ENCODE data around the gene CDK17.
A peak's percentile ranks its signal among the peaks of the same experiment; 100 is the strongest.

The CDK17 gene

DNA sequence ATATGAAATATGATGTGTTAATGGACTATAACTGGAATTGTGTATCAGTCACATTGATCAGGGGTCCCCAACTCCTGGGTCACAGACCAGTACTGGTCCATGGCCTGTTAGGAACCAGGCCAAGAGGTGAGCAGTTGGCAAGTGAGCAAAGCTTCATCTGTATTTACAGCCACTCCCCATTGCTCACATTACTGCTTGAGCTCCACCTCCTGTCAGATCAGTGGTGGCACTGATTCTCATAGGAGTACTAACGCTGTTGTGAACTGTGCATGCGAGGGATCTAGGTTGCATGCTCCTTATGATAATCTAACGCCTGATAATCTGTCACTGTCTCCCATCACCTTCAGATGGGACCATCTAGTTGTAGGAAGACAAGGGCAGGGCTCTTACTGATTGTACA, 72.3 kb downstream of the CDK17 start:
- Histone ChIP-seq H3K4me3 (ENCODE audit: insufficient read depth, low read length, poor library complexity, severe bottlenecking) (no peak overlapping the region), H3K27me3 (ENCODE audit: low read length) (no peaks in the 10 kb centered on the region), H3K9me3 (ENCODE audit: insufficient read depth, low read length) (no peaks in the 10 kb centered on the region), H3F3A (ENCODE audit: insufficient read depth) (peaks cover 47% of the 10 kb centered on the region), H3K36me3 (ENCODE audit: low read length) (peaks cover 23% of the 10 kb centered on the region), H3K4me2 (ENCODE audit: low read depth, low read length, poor library complexity, severe bottlenecking) (peak overlapping the region; percentile 54), H2AFZ (ENCODE audit: low read depth, low read length, severe bottlenecking) (no peak overlapping the region), H3K9ac (ENCODE audit: low read length) (no peak overlapping the region; the same call in 1 of the 2 replicates), H3K79me2 (ENCODE audit: insufficient read depth, low read length) (peaks cover 64% of the 10 kb centered on the region), H3K9me2 (replicated peaks; ENCODE audit: insufficient read depth, low read length) (no peaks in the 10 kb centered on the region), H3K27ac (ENCODE audit: low read depth, low read length) (peak overlapping the region; percentile 96), H4K20me1 (ENCODE audit: low read depth, low read length) (no peaks in the 10 kb centered on the region)
- TF ChIP-seq EZH2phosphoT487 (conservative IDR thresholded peaks at IDR 0.05; ENCODE audit: low read length), result no peak
- TF ChIP-seq, protein P1, sequence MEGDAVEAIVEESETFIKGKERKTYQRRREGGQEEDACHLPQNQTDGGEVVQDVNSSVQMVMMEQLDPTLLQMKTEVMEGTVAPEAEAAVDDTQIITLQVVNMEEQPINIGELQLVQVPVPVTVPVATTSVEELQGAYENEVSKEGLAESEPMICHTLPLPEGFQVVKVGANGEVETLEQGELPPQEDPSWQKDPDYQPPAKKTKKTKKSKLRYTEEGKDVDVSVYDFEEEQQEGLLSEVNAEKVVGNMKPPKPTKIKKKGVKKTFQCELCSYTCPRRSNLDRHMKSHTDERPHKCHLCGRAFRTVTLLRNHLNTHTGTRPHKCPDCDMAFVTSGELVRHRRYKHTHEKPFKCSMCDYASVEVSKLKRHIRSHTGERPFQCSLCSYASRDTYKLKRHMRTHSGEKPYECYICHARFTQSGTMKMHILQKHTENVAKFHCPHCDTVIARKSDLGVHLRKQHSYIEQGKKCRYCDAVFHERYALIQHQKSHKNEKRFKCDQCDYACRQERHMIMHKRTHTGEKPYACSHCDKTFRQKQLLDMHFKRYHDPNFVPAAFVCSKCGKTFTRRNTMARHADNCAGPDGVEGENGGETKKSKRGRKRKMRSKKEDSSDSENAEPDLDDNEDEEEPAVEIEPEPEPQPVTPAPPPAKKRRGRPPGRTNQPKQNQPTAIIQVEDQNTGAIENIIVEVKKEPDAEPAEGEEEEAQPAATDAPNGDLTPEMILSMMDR (IDR thresholded peaks at IDR 0.05; ENCODE audit: insufficient read depth, low read length, poor library complexity, severe bottlenecking), result no peak

- Histone ChIP-seq H3K27me3 (ENCODE audit: low read length) (no peaks in the 10 kb centered on the region), H3F3A (ENCODE audit: insufficient read depth) (peaks cover 46% of the 10 kb centered on the region), H3K4me3 (ENCODE audit: insufficient read depth, low read length, poor library complexity, severe bottlenecking) (peak overlapping the region; percentile 32), H3K9me2 (replicated peaks; ENCODE audit: insufficient read depth, low read length) (no peaks in the 10 kb centered on the region), H3K9ac (ENCODE audit: low read length) (peak overlapping the region; percentile 53), H4K20me1 (ENCODE audit: low read depth, low read length) (no peaks in the 10 kb centered on the region), H2AFZ (ENCODE audit: low read depth, low read length, severe bottlenecking) (no peak overlapping the region), H3K4me2 (ENCODE audit: low read depth, low read length, poor library complexity, severe bottlenecking) (peak overlapping the region; percentile 88), H3K36me3 (ENCODE audit: low read length) (peaks cover 24% of the 10 kb centered on the region), H3K27ac (ENCODE audit: low read depth, low read length) (peak overlapping the region; percentile 96), H3K9me3 (ENCODE audit: insufficient read depth, low read length) (no peaks in the 10 kb centered on the region), H3K79me2 (ENCODE audit: insufficient read depth, low read length) (peaks cover 64% of the 10 kb centered on the region)
- no peak for TF ChIP-seq EZH2phosphoT487 (conservative IDR thresholded peaks at IDR 0.05; ENCODE audit: low read length)
- TF ChIP-seq, protein P1 (IDR thresholded peaks at IDR 0.05; ENCODE audit: insufficient read depth, low read length, poor library complexity, severe bottlenecking), result no peak
These were observed 72.9 kb downstream of the CDK17 start for GRCh38 chr12:96327346-96327745.

DNA sequence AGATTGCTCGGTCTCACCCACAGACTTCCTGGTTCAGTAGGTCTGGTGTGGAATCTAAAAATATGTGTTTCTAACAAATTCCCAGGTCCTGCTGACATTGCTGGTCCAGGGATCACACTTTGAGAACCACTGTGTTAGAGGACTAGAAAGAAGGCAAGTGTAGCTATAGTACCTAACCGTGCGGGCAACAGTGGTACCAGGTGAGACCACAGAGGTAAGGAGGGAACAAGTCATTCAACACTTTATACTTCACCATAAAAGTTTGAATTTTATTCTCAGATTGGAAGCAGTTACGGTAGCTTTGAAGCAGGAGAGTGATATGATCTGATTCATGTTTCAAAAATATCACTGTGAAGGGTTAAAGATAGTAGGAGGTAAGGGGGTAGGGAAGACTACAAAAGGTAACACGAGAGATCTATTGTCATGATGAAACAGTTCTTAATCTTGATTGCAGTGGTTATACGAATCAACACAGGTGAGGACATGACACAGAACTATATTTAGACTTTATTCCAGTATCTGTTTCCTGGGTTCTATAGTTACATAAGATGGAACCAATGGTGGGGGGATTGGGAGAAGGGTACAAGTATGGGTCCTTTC, 73.5 kb downstream of the CDK17 start:
- H3K9ac ChIP-seq (ENCODE audit: low read length), result peak overlapping the region; percentile 53
- TF ChIP-seq, protein P1 (IDR thresholded peaks at IDR 0.05; ENCODE audit: insufficient read depth, low read length, poor library complexity, severe bottlenecking), result no peak
- no peak for TF ChIP-seq EZH2phosphoT487 (conservative IDR thresholded peaks at IDR 0.05; ENCODE audit: low read length)
- H3K9me3 ChIP-seq (ENCODE audit: insufficient read depth, low read length), result no peaks in the 10 kb centered on the region
- H3K36me3 ChIP-seq (ENCODE audit: low read length), result peaks cover 28% of the 10 kb centered on the region
- H3K27ac ChIP-seq (ENCODE audit: low read depth, low read length), result peak overlapping the region; percentile 96
- peaks cover 66% of the 10 kb centered on the region for H3K79me2 ChIP-seq (ENCODE audit: insufficient read depth, low read length)
- H3F3A ChIP-seq (ENCODE audit: insufficient read depth), result peaks cover 45% of the 10 kb centered on the region
- no peaks in the 10 kb centered on the region for H3K9me2 ChIP-seq (replicated peaks; ENCODE audit: insufficient read depth, low read length)
- H3K27me3 ChIP-seq (ENCODE audit: low read length), result no peaks in the 10 kb centered on the region
- H3K4me2 ChIP-seq (ENCODE audit: low read depth, low read length, poor library complexity, severe bottlenecking), result peak overlapping the region; percentile 88
- no peaks in the 10 kb centered on the region for H4K20me1 ChIP-seq (ENCODE audit: low read depth, low read length)
- no peak overlapping the region for H2AFZ ChIP-seq (ENCODE audit: low read depth, low read length, severe bottlenecking)
- peak overlapping the region; percentile 32 for H3K4me3 ChIP-seq (ENCODE audit: insufficient read depth, low read length, poor library complexity, severe bottlenecking)
